Measurements from ENCODE around the gene CYSLTR2.
"Not testable (repeated sequence)": the region's sequence is repeated elsewhere in the genome, so short reads cannot be mapped to it uniquely, and the experiment has no call there.

DNA sequence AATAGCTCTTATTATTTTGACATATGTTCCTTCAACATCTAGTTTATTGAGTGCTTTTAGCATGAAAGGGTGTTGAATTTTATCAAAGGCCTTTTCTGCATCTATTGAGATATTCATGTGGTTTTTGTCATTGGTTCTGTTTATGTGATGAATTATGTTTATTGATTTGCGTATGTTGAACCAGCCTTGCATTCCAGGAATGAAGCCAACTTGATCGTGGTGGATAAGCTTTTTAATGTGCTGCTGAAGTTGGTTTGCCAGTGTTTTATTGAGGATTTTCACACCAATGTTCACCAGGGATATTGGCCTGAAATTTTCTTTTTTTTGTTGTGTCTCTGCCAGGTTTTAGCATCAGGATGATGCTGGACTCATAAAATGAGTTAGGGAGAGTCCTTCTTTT, 17.7 kb downstream of the CYSLTR2 start:
- not testable (repeated sequence) for TF ChIP-seq CTCF (IDR thresholded peaks at IDR 0.05; ENCODE audit: insufficient read depth, low read depth, low read length); EZH2 (IDR thresholded peaks at IDR 0.05; ENCODE audit: insufficient read depth, low read length)
